ENCODE results near the gene TSR2.

- TF ChIP-seq CTCF (optimal IDR thresholded peaks at IDR 0.05 in 1 of 3, IDR thresholded peaks at IDR 0.05 in 1 of 3, conservative IDR thresholded peaks at IDR 0.05 in 1 of 3; ENCODE audit: extremely low read depth in 1 of 3, insufficient read depth in 2 of 3, low read length in 3 of 3) = no peak
- TF ChIP-seq EZH2 (IDR thresholded peaks at IDR 0.05; ENCODE audit: low read length) = no peak
These were observed 42.8 kb downstream of the TSR2 start for GRCh38 chrX:54482839-54483593.
